ENCODE data around the gene PLXNC1. TPM values are rescaled to one million over a fixed set of nuclear protein-coding genes. Genes with fewer than 3 reads are reported as not detected.

The PLXNC1 gene
- polyA plus RNA-seq (0.17 to 0.23 TPM (median 0.18 TPM) in 3 replicates), polyA minus RNA-seq (0.23 to 0.48 TPM in 2 of 3 replicates, not detected in the other)
- not detected for polyA plus RNA-seq (2011; ENCODE audit: low read depth)
- 0.14 and 0.15 TPM in 2 replicates for polyA plus RNA-seq (2011; cell fraction: cytosol; rRNA removed)
- 0.08 and 0.25 TPM in 2 replicates for polyA plus RNA-seq (2011; cell fraction: nucleus; rRNA removed)
- 0.10 and 0.24 TPM in 2 replicates for polyA plus RNA-seq (2012; ENCODE audit: low replicate concordance)
- not detected for polyA minus RNA-seq (2011; cell fraction: cytosol; rRNA and poly(A)+ RNA removed)
- polyA minus RNA-seq (2011; cell fraction: nucleus; rRNA and poly(A)+ RNA removed): 0.11 TPM in 1 of 2 replicates, not detected in the other

- Histone ChIP-seq H3K4me3 (ENCODE audit: control insufficient read depth in 2 of 3, extremely low read depth in 1 of 3, insufficient read depth in 2 of 3, low read depth in 1 of 3, low read length in 3 of 3) (peak within 1 kb of the TSS in 2 of 3 experiments; percentile 29 to 43), H3K79me2 (ENCODE audit: control insufficient read depth, insufficient read depth, low read length) (no peaks in the 10 kb centered on the region), H3K9me3 (ENCODE audit: control insufficient read depth, low read depth, low read length) (no peaks in the 10 kb centered on the region), H3K4me2 (ENCODE audit: control insufficient read depth, extremely low read depth, insufficient read depth, low read depth, low read length) (peak within 1 kb of the TSS; percentile 51), H3K36me3 (ENCODE audit: control insufficient read depth in 2 of 2, extremely low read depth in 1 of 2, insufficient read depth in 2 of 2, low read length in 2 of 2) (no peaks in the 10 kb centered on the region), H3K9ac (ENCODE audit: control insufficient read depth, extremely low read depth, insufficient read depth, low read length) (no peak within 1 kb of the TSS), H4K20me1 (ENCODE audit: control insufficient read depth, extremely low read depth, insufficient read depth, low read length) (no peaks in the 10 kb centered on the region), H3K27ac (ENCODE audit: control insufficient read depth, insufficient read depth, low read length) (no peak within 1 kb of the TSS), H3K4me1 (ENCODE audit: control insufficient read depth, extremely low read depth, insufficient read depth, low read length) (no peaks in the 10 kb centered on the region), H2AFZ (ENCODE audit: control insufficient read depth, low read length) (no peak within 1 kb of the TSS), H3K27me3 (ENCODE audit: control insufficient read depth, extremely low read depth, insufficient read depth, low read length) (peaks cover 79% of the 10 kb centered on the region), H3K9me1 (ENCODE audit: control insufficient read depth, extremely low read depth, insufficient read depth, low read length) (no peaks in the 10 kb centered on the region)
- dilution Hi-C loops (cut with MboI; ENCODE audit: extremely low pct_ligation_motif_present, low sequenced_read_pairs): no loop called here
- FAIRE-seq (no peak), DNase-seq (ENCODE audit: low read depth, low spot score) (no peak)
- TF ChIP-seq CTCF (optimal IDR thresholded peaks at IDR 0.05 in 1 of 3, IDR thresholded peaks at IDR 0.05 in 1 of 3, conservative IDR thresholded peaks at IDR 0.05 in 1 of 3; ENCODE audit: extremely low read depth in 1 of 3, insufficient read depth in 2 of 3, low read length in 3 of 3): no peak
- TF ChIP-seq EZH2 (IDR thresholded peaks at IDR 0.05; ENCODE audit: low read length): peak; percentile 18
Observed at GRCh38 chr12:94147991-94148738, at the start of gene PLXNC1. PLXNC1 (plus strand) TSS chr12:94148577; CDS start chr12:94148972, 395 bp downstream.

- Histone ChIP-seq H4K20me1 (ENCODE audit: control insufficient read depth, extremely low read depth, insufficient read depth, low read length) (no peaks in the 10 kb centered on the region), H3K27me3 (ENCODE audit: control insufficient read depth, extremely low read depth, insufficient read depth, low read length) (no peaks in the 10 kb centered on the region), H3K9ac (ENCODE audit: control insufficient read depth, extremely low read depth, insufficient read depth, low read length) (no peak overlapping the region), H3K9me3 (ENCODE audit: control insufficient read depth, low read depth, low read length) (no peaks in the 10 kb centered on the region), H2AFZ (ENCODE audit: control insufficient read depth, low read length) (no peak overlapping the region), H3K36me3 (ENCODE audit: control insufficient read depth in 2 of 2, extremely low read depth in 1 of 2, insufficient read depth in 2 of 2, low read length in 2 of 2) (no peaks in the 10 kb centered on the region), H3K9me1 (ENCODE audit: control insufficient read depth, extremely low read depth, insufficient read depth, low read length) (no peaks in the 10 kb centered on the region), H3K4me1 (ENCODE audit: control insufficient read depth, extremely low read depth, insufficient read depth, low read length) (peaks cover 51% of the 10 kb centered on the region), H3K27ac (ENCODE audit: control insufficient read depth, insufficient read depth, low read length) (no peak overlapping the region), H3K4me2 (ENCODE audit: control insufficient read depth, extremely low read depth, insufficient read depth, low read depth, low read length) (peak overlapping the region; percentile 17), H3K4me3 (ENCODE audit: control insufficient read depth in 2 of 3, extremely low read depth in 1 of 3, insufficient read depth in 2 of 3, low read depth in 1 of 3, low read length in 3 of 3) (no peak overlapping the region), H3K79me2 (ENCODE audit: control insufficient read depth, insufficient read depth, low read length) (no peaks in the 10 kb centered on the region)
- TF ChIP-seq EZH2 (IDR thresholded peaks at IDR 0.05; ENCODE audit: low read length): no peak
- no peak for TF ChIP-seq CTCF (optimal IDR thresholded peaks at IDR 0.05 in 1 of 3, IDR thresholded peaks at IDR 0.05 in 1 of 3, conservative IDR thresholded peaks at IDR 0.05 in 1 of 3; ENCODE audit: extremely low read depth in 1 of 3, insufficient read depth in 2 of 3, low read length in 3 of 3)
- dilution Hi-C loops (cut with MboI; ENCODE audit: extremely low pct_ligation_motif_present, low sequenced_read_pairs): no loop called here
- DNase-seq (ENCODE audit: low read depth, low spot score) (no peak), FAIRE-seq (no peak)
Observed at GRCh38 chr12:94099191-94099590, 49.2 kb upstream of the PLXNC1 start.
